Trophoblast cell (in vitro differentiated cells and primary cell): ENCODE measurements around the gene TNS2. TPM values are rescaled to one million over a fixed set of nuclear protein-coding genes. Genes with fewer than 3 reads are reported as not detected.

ENCODE experiments used
- DNase-seq, 2 donors: peaks; one replicate each; pipeline ENCODE4 v3.0.0-alpha.2; 2016
- H2AFZ ChIP-seq: 2 replicates; pipeline ENCODE4 v1.6.1; 2013; ENCODE audit warnings: low read length, moderate library complexity, mild to moderate bottlenecking; ENCODE audit not compliant: insufficient read depth, poor library complexity
- H2AK5ac ChIP-seq: 2 replicates; pipeline ENCODE4 v1.6.1; 2013; ENCODE audit warnings: mild to moderate bottlenecking, low read length
- H2BK120ac ChIP-seq: 2 replicates; pipeline ENCODE4 v1.6.1; 2013; ENCODE audit warnings: low read length, mild to moderate bottlenecking, moderate library complexity; ENCODE audit not compliant: insufficient read depth, poor library complexity
- H2BK12ac ChIP-seq: 2 replicates; pipeline ENCODE4 v1.6.1; 2013; ENCODE audit warnings: mild to moderate bottlenecking, low read length, moderate library complexity
- H2BK5ac ChIP-seq: 2 replicates; pipeline ENCODE4 v1.6.1; 2013; ENCODE audit warnings: low read length, low read depth, moderate library complexity, mild to moderate bottlenecking; ENCODE audit not compliant: poor library complexity
- H3K14ac ChIP-seq: 2 replicates; pipeline ENCODE4 v1.6.1; 2013; ENCODE audit warnings: mild to moderate bottlenecking, low read length
- H3K18ac ChIP-seq: 2 replicates; pipeline ENCODE4 v1.6.1; 2013; ENCODE audit warnings: mild to moderate bottlenecking, low read length
- H3K23ac ChIP-seq: 2 replicates; pipeline ENCODE4 v1.6.1; 2013; ENCODE audit warnings: low read length
- H3K27ac ChIP-seq: 2 replicates; pipeline ENCODE4 v1.5.1; 2013; ENCODE audit warnings: low read depth, mild to moderate bottlenecking, inconsistent platforms, low read length, moderate library complexity
- H3K27me3 ChIP-seq: 2 replicates; pipeline ENCODE4 v1.6.1; 2013; ENCODE audit warnings: inconsistent platforms, mild to moderate bottlenecking, low read length, moderate library complexity; ENCODE audit not compliant: insufficient read depth
- H3K36me3 ChIP-seq, 2 experiments: 1 replicate in 1 of 2; 2 replicates in 1 of 2; pipeline ENCODE4 v1.6.1; 2013; ENCODE audit warnings: low read length in 2 of 2, mild to moderate bottlenecking in 2 of 2, moderate library complexity in 1 of 2; ENCODE audit not compliant: insufficient read depth in 2 of 2, control insufficient read depth in 1 of 2
- H3K4ac ChIP-seq: 2 replicates; pipeline ENCODE4 v1.6.1; 2013; ENCODE audit warnings: low read depth, mild to moderate bottlenecking, low read length, moderate library complexity
- H3K4me1 ChIP-seq, 2 experiments: 1 replicate in 1 of 2; 2 replicates in 1 of 2; pipeline ENCODE4 v1.6.1; 2013; ENCODE audit warnings: low read length in 2 of 2, mild to moderate bottlenecking in 2 of 2, moderate library complexity in 1 of 2; ENCODE audit not compliant: insufficient read depth in 2 of 2, control insufficient read depth in 1 of 2
- H3K4me2 ChIP-seq: 2 replicates; pipeline ENCODE4 v1.6.1; 2013; ENCODE audit warnings: inconsistent platforms, mild to moderate bottlenecking, low read length, moderate library complexity
- H3K4me3 ChIP-seq: 2 replicates; pipeline ENCODE4 v1.5.1; 2013; ENCODE audit warnings: mild to moderate bottlenecking, low read depth, low read length, inconsistent platforms
- H3K79me1 ChIP-seq: one replicate; pipeline ENCODE4 v1.6.1; 2013; ENCODE audit warnings: low read length
- H3K79me2 ChIP-seq: 2 replicates; pipeline ENCODE4 v1.6.1; 2013; ENCODE audit warnings: low read length, mild to moderate bottlenecking; ENCODE audit not compliant: control insufficient read depth, insufficient read depth, poor library complexity
- H3K9ac ChIP-seq: 2 replicates; pipeline ENCODE4 v1.6.1; 2013; ENCODE audit warnings: mild to moderate bottlenecking, low read length
- H3K9me3 ChIP-seq: 2 replicates; pipeline ENCODE4 v1.6.1; 2013; ENCODE audit warnings: low read depth, mild to moderate bottlenecking, control low read depth, inconsistent platforms, low read length; ENCODE audit not compliant: insufficient read depth
- H4K12ac ChIP-seq: 2 replicates; pipeline ENCODE4 v1.6.1; 2013; ENCODE audit warnings: low read depth, mild to moderate bottlenecking, low read length, moderate library complexity
- H4K8ac ChIP-seq: 2 replicates; pipeline ENCODE4 v1.6.1; 2013; ENCODE audit warnings: low read depth, mild to moderate bottlenecking, low read length, moderate library complexity
- H4K91ac ChIP-seq: one replicate; pipeline ENCODE4 v1.6.1; 2013; ENCODE audit warnings: low read depth, mild to moderate bottlenecking, low read length, moderate library complexity
- WGBS: extraction: QIAGEN DNeasy Blood & Tissue Kit; methylation state at CpG from one replicate; pipeline ENCODE4 v1.1.7; 2013; ENCODE audit warnings: missing lambda C conversion rate; ENCODE audit not compliant: insufficient read length, insufficient coverage; ENCODE audit errors: extremely low coverage; 5-methylcytosine and 5-hydroxymethylcytosine counted together
- polyA plus RNA-seq: library from polyadenylated mRNA; stranded (reverse); fragments of 200-250 nt; gene quantifications from 2 replicates; pipeline ENCODE4 v1.2.3, GENCODE V29; 2013

TNS2 gene
- 2.8 and 5.7 TPM in 2 replicates for polyA plus RNA-seq

GRCh38 chr12:53049571-53050318, at the start of gene TNS2:
Gene TNS2, plus strand, starts transcription at chr12:53050065. Its CDS starts 121 bp downstream, at chr12:53050186.
- no peak within 1 kb of the TSS for H2AFZ ChIP-seq
- peaks cover 5% of the 10 kb centered on the region for H3K79me2 ChIP-seq
- H2BK120ac ChIP-seq: peak within 1 kb of the TSS; percentile 39
- H4K91ac ChIP-seq: peak within 1 kb of the TSS; percentile 69
- no peaks in the 10 kb centered on the region for H3K9me3 ChIP-seq
- peak within 1 kb of the TSS; percentile 33 for H4K8ac ChIP-seq
- peak within 1 kb of the TSS; percentile 11 for H3K4ac ChIP-seq
- H2BK12ac ChIP-seq: peak within 1 kb of the TSS; percentile 33
- H3K23ac ChIP-seq: no peak within 1 kb of the TSS
- H3K27me3 ChIP-seq: no peaks in the 10 kb centered on the region
- H3K14ac ChIP-seq: peak within 1 kb of the TSS; percentile 13
- H3K36me3 ChIP-seq: no peaks in the 10 kb centered on the region
- H3K9ac ChIP-seq: peak within 1 kb of the TSS; percentile 9
- peak within 1 kb of the TSS; percentile 27 for H2AK5ac ChIP-seq
- peak within 1 kb of the TSS; percentile 48 for H3K18ac ChIP-seq
- H2BK5ac ChIP-seq: peak within 1 kb of the TSS; percentile 60
- no CpG with 5 or more reads among the region's 20 CpGs for whole genome bisulfite sequencing
- H3K4me1 ChIP-seq: peaks cover 56 to 67% of the 10 kb centered on the region in 2 experiments
- peak within 1 kb of the TSS; percentile 11 for H4K12ac ChIP-seq
- no peak within 1 kb of the TSS for H3K4me3 ChIP-seq
- peaks cover 24% of the 10 kb centered on the region for H3K79me1 ChIP-seq
- DNase-seq: no peak
- peak within 1 kb of the TSS; percentile 35 for H3K27ac ChIP-seq
- H3K4me2 ChIP-seq: peak within 1 kb of the TSS; percentile 9

- no peak overlapping the region for H4K12ac ChIP-seq
- peak; percentile 35 to 54 for DNase-seq
- H3K23ac ChIP-seq: no peak overlapping the region
- H3K36me3 ChIP-seq: peaks cover 2 to 3% of the 10 kb centered on the region in 2 experiments
- no peak overlapping the region for H2AFZ ChIP-seq
- H4K91ac ChIP-seq: no peak overlapping the region
- peaks cover 14% of the 10 kb centered on the region for H3K79me1 ChIP-seq
- peaks cover 17% of the 10 kb centered on the region for H3K79me2 ChIP-seq
- H3K9me3 ChIP-seq: no peaks in the 10 kb centered on the region
- WGBS: no CpG with 5 or more reads among the region's 5 CpGs
- H2BK12ac ChIP-seq: no peak overlapping the region
- no peak overlapping the region for H3K14ac ChIP-seq
- H3K9ac ChIP-seq: no peak overlapping the region
- no peak overlapping the region for H4K8ac ChIP-seq
- H3K4ac ChIP-seq: no peak overlapping the region
- peaks cover 6 to 14% of the 10 kb centered on the region in 2 experiments for H3K4me1 ChIP-seq
- H3K18ac ChIP-seq: no peak overlapping the region
- H3K4me3 ChIP-seq: no peak overlapping the region
- H3K4me2 ChIP-seq: peak overlapping the region; percentile 33
- no peak overlapping the region for H3K27ac ChIP-seq
- H2BK120ac ChIP-seq: no peak overlapping the region
- no peak overlapping the region for H2AK5ac ChIP-seq
- H2BK5ac ChIP-seq: no peak overlapping the region
- no peaks in the 10 kb centered on the region for H3K27me3 ChIP-seq
These were observed 45.7 kb upstream of the TNS2 start for GRCh38 chr12:53004178-53004577.

- Histone ChIP-seq H3K4me3 (no peak overlapping the region), H3K79me1 (peaks cover 14% of the 10 kb centered on the region), H3K9me3 (no peaks in the 10 kb centered on the region), H2BK5ac (no peak overlapping the region), H3K23ac (no peak overlapping the region), H3K79me2 (peaks cover 18% of the 10 kb centered on the region), H3K4ac (no peak overlapping the region), H3K4me1 (peaks cover 6 to 14% of the 10 kb centered on the region in 2 experiments), H4K91ac (peak overlapping the region; percentile 25), H4K8ac (no peak overlapping the region), H2AFZ (no peak overlapping the region), H3K27ac (peak overlapping the region; percentile 36), H2BK12ac (no peak overlapping the region), H2BK120ac (no peak overlapping the region), H3K9ac (peak overlapping the region; percentile 71), H2AK5ac (no peak overlapping the region), H3K36me3 (peaks cover 3 to 5% of the 10 kb centered on the region in 2 experiments), H3K4me2 (peak overlapping the region; percentile 49), H3K27me3 (no peaks in the 10 kb centered on the region), H3K14ac (no peak overlapping the region), H4K12ac (no peak overlapping the region), H3K18ac (no peak overlapping the region)
- no CpG with 5 or more reads among the region's 2 CpGs for WGBS
- no peak for DNase-seq
These were observed 45.3 kb upstream of the TNS2 start for GRCh38 chr12:53004582-53004981.

- peak overlapping the region; percentile 80 for H3K27ac ChIP-seq
- peak overlapping the region; percentile 78 for H3K4me2 ChIP-seq
- H3K9me3 ChIP-seq: no peaks in the 10 kb centered on the region
- H3K14ac ChIP-seq: peak overlapping the region; percentile 82
- H3K36me3 ChIP-seq: peaks cover 3 to 5% of the 10 kb centered on the region in 2 experiments
- H3K4ac ChIP-seq: peak overlapping the region; percentile 57
- peak overlapping the region; percentile 55 for H2BK5ac ChIP-seq
- H2BK120ac ChIP-seq: peak overlapping the region; percentile 40
- peak overlapping the region; percentile 35 for H2BK12ac ChIP-seq
- H4K91ac ChIP-seq: peak overlapping the region; percentile 83
- H2AFZ ChIP-seq: peak overlapping the region; percentile 69
- H3K27me3 ChIP-seq: no peaks in the 10 kb centered on the region
- H3K4me3 ChIP-seq: peak overlapping the region; percentile 80
- peak overlapping the region; percentile 86 for H2AK5ac ChIP-seq
- no peak overlapping the region for H3K23ac ChIP-seq
- H3K79me2 ChIP-seq: peaks cover 18% of the 10 kb centered on the region
- H3K4me1 ChIP-seq: peaks cover 6 to 14% of the 10 kb centered on the region in 2 experiments
- peak in 1 of 2 donors; percentile 16 for DNase-seq
- peak overlapping the region; percentile 39 for H4K12ac ChIP-seq
- WGBS: no CpG with 5 or more reads among the region's 28 CpGs
- H3K9ac ChIP-seq: peak overlapping the region; percentile 71
- peak overlapping the region; percentile 82 for H3K18ac ChIP-seq
- peak overlapping the region; percentile 73 for H4K8ac ChIP-seq
- H3K79me1 ChIP-seq: peaks cover 14% of the 10 kb centered on the region
These were observed 44.5 kb upstream of the TNS2 start for GRCh38 chr12:53005215-53005985.
